ENCODE results near the gene NDUFAB1. TPM values are rescaled to one million over a fixed set of nuclear protein-coding genes. Genes with fewer than 3 reads are reported as not detected.
"Not testable (repeated sequence)": the region's sequence is repeated elsewhere in the genome, so short reads cannot be mapped to it uniquely, and the experiment has no call there.

The NDUFAB1 gene
- total RNA-seq, 1 experiment from 2014 or later = 136 TPM

DNA sequence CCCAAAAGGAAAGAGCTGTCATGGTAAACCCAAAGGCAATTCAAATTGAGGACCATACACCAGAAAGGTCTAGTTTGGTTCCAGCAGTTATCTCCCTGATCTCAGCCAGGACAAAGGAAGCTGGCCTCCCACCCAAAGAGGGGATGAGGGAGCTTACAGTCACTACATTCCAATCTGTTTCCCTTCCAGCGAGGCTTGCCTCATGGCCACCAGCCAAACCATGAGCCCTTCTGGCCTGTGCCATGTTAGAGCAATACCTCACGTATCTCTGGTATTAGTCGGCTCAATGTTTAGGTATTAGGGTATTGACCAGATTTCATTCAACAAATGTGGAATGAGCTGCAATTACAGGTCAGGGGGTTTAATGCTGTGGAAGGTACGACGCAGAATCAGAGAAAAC, 8.4 kb downstream of the NDUFAB1 start:
- TF ChIP-seq, protein P1, sequence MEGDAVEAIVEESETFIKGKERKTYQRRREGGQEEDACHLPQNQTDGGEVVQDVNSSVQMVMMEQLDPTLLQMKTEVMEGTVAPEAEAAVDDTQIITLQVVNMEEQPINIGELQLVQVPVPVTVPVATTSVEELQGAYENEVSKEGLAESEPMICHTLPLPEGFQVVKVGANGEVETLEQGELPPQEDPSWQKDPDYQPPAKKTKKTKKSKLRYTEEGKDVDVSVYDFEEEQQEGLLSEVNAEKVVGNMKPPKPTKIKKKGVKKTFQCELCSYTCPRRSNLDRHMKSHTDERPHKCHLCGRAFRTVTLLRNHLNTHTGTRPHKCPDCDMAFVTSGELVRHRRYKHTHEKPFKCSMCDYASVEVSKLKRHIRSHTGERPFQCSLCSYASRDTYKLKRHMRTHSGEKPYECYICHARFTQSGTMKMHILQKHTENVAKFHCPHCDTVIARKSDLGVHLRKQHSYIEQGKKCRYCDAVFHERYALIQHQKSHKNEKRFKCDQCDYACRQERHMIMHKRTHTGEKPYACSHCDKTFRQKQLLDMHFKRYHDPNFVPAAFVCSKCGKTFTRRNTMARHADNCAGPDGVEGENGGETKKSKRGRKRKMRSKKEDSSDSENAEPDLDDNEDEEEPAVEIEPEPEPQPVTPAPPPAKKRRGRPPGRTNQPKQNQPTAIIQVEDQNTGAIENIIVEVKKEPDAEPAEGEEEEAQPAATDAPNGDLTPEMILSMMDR (conservative IDR thresholded peaks at IDR 0.05) = no peak
- H3K36me3 ChIP-seq (ENCODE audit: low read depth) = peaks cover 37% of the 10 kb centered on the region

DNA sequence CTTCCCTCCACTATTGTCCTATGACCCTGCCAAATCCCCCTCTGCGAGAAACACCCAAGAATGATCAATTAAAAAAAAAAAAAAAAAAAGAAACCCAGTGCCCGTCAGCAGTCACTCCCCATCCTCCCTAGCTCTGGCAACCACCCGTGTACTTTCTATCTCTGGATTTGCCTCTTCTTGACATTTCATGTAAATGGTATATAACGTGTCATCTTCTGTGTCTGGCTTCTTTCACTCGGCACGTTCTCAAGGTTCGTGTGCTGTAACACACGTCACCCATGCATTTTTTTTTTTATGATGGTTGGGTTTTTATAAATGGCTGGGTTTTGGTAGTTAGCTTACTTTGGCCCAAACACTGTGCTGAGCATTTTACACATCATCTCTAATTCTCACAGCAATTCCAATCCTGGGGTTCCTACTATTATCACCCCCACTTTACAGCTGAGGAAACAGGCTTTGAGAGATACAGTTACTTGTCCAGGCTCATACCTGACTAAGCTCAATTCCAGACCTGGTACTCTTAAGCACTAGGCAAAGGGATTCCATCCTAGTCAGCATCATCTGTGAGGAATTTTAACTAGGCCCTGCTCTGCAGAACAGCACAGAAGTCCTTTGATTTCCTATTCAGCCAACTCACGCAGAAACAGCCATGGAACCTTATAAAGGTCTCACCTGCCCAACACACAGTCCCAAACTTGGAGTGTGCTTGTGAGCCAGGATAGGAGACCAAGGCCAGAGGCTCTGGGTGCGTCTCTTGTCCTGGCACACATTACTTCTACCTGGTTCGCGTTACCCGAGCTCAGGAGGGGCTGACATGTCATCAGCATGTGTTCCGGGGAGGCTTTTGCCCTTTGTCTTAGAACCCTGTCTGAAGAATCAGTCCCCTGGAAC, 11.7 kb downstream of the NDUFAB1 start:
- Histone ChIP-seq H3K9me2 (ENCODE audit: insufficient read depth) (no peaks in the 10 kb centered on the region), H4K20me1 (ENCODE audit: insufficient read depth) (peaks cover 32% of the 10 kb centered on the region), H3K27ac (no peak overlapping the region), H3K9me3 (ENCODE audit: insufficient read depth, low read depth) (no peaks in the 10 kb centered on the region; the same call in 1 of the 2 replicates), H3K4me1 (replicated peaks; ENCODE audit: insufficient read depth) (no peaks in the 10 kb centered on the region), H3K27me3 (ENCODE audit: insufficient read depth, low read depth) (no peaks in the 10 kb centered on the region), H3K79me2 (ENCODE audit: low read depth) (no peaks in the 10 kb centered on the region), H3F3A (ENCODE audit: insufficient read depth, low read depth) (peaks cover 8% of the 10 kb centered on the region; the same call in 1 of the 2 replicates), H2AFZ (no peak overlapping the region), H3K4me3 (no peak overlapping the region), H3K36me3 (ENCODE audit: low read depth) (peaks cover 28% of the 10 kb centered on the region), H3K4me2 (no peak overlapping the region)
- ChIA-PET CTCF (no interaction called here), POLR2A (ENCODE audit: unreplicated experiment) (no interaction called here)
- DNase-seq = no peak
- no TSS peak for BruUV-seq (replicated peaks)
- intact Hi-C loops (cut with micrococcal nuclease; ENCODE audit: unreplicated experiment) = no loop called here
- TF ChIP-seq, protein P1 (conservative IDR thresholded peaks at IDR 0.05) = no peak
- no peak for TF ChIP-seq EZH2 (IDR thresholded peaks at IDR 0.05; ENCODE audit: low read depth)

More for the DNA sequence above, 8.4 kb downstream of the NDUFAB1 start:
- peaks cover 55% of the 10 kb centered on the region for H4K20me1 ChIP-seq (ENCODE audit: insufficient read depth)
- no TSS peak for BruUV-seq (replicated peaks)
- H3K79me2 ChIP-seq (ENCODE audit: low read depth) = peaks cover 24% of the 10 kb centered on the region
- H3K4me1 ChIP-seq (replicated peaks; ENCODE audit: insufficient read depth) = no peaks in the 10 kb centered on the region
- H3K9me2 ChIP-seq (ENCODE audit: insufficient read depth) = no peaks in the 10 kb centered on the region
- intact Hi-C loops (cut with micrococcal nuclease; ENCODE audit: unreplicated experiment) = no loop called here
- H3K27ac ChIP-seq = no peak overlapping the region
- no peak for DNase-seq
- H3K4me3 ChIP-seq = no peak overlapping the region
- POLR2A ChIA-PET (ENCODE audit: unreplicated experiment) = interaction anchor here (0.5 kb wide), 1 partner anchor 152 kb away, joined by 3 read pairs; no protein-coding TSS in a partner anchor
- no peaks in the 10 kb centered on the region for H3K27me3 ChIP-seq (ENCODE audit: insufficient read depth, low read depth)
- no peaks in the 10 kb centered on the region for H3F3A ChIP-seq (ENCODE audit: insufficient read depth, low read depth)
- no peak overlapping the region for H3K4me2 ChIP-seq
- CTCF ChIA-PET = no interaction called here
- H3K9me3 ChIP-seq (ENCODE audit: insufficient read depth, low read depth) = no peaks in the 10 kb centered on the region
- no peak overlapping the region for H2AFZ ChIP-seq

DNA sequence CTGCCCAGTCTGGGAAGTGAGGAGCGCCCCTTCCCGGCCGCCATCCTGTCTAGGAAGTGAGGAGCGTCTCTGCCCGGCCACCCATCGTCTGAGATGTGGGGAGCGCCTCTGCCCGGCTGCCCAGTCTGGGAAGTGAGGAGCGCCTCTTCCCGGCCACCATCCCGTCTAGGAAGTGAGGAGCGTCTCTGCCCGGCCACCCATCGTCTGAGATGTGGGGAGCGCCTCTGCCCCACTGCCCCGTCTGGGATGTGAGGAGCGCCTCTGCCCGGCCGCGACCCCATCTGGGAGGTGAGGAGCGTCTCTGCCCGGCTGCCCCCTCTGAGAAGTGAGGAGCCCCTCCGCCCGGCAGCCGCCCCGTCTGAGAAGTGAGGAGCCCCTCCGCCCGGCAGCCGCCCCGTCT, 12.8 kb downstream of the NDUFAB1 start:
- POLR2A ChIA-PET (ENCODE audit: unreplicated experiment); H2AFZ ChIP-seq; CTCF ChIA-PET: not testable (repeated sequence)

More for the DNA sequence above, 12.8 kb downstream of the NDUFAB1 start:
- H3K9me2 ChIP-seq (ENCODE audit: insufficient read depth); H3K27me3 ChIP-seq (ENCODE audit: insufficient read depth, low read depth); BruUV-seq (replicated peaks); H3K79me2 ChIP-seq (ENCODE audit: low read depth); H3K9me3 ChIP-seq (ENCODE audit: insufficient read depth, low read depth); H3K4me3 ChIP-seq; H3K4me2 ChIP-seq; intact Hi-C loops (cut with micrococcal nuclease; ENCODE audit: unreplicated experiment); DNase-seq; H3K27ac ChIP-seq; H3K4me1 ChIP-seq (replicated peaks; ENCODE audit: insufficient read depth): not testable (repeated sequence)
- peaks cover 15% of the 10 kb centered on the region for H3F3A ChIP-seq (ENCODE audit: insufficient read depth, low read depth)
- H4K20me1 ChIP-seq (ENCODE audit: insufficient read depth) = peaks cover 23% of the 10 kb centered on the region
- H3K36me3 ChIP-seq (ENCODE audit: low read depth) = peaks cover 21% of the 10 kb centered on the region

Data from PC-9 (cell line).